HEK293 (cell line): Measurements from ENCODE around the gene SPRY1.

Experiments
- CTCF ChIP-seq: fragments of 450-650 bp; formaldehyde crosslinking; IDR thresholded peaks from 2 replicates; pipeline ENCODE4 v1.5.1; 2016; ENCODE audit warnings: missing biosample characterization, missing genetic modification characterization
- TSHZ1 ChIP-seq: fragments of 450-650 bp; formaldehyde crosslinking; IDR thresholded peaks from 2 replicates; pipeline ENCODE4 v1.5.1; 2016; ENCODE audit warnings: missing biosample characterization, missing genetic modification characterization, borderline replicate concordance
- ZNF140 ChIP-seq: fragments of 450-650 bp; formaldehyde crosslinking; IDR thresholded peaks from 2 replicates; pipeline ENCODE4 v1.5.1; 2016; ENCODE audit warnings: missing biosample characterization, missing genetic modification characterization
- ZNF223 ChIP-seq: fragments of 450-650 bp; formaldehyde crosslinking; IDR thresholded peaks from 2 replicates; pipeline ENCODE4 v1.5.1; 2016; ENCODE audit warnings: missing biosample characterization, missing genetic modification characterization

GRCh38 chr4:123383566-123383965, 13.0 kb upstream of the SPRY1 start:
- no peak for TF ChIP-seq TSHZ1 (tag by site-specific recombination)
- no peak for TF ChIP-seq ZNF140
- TF ChIP-seq CTCF: no peak
- no peak for TF ChIP-seq ZNF223 (tag by site-specific recombination)
